ENCODE data around the gene RPL22.
A peak's percentile ranks its signal among the peaks of the same experiment; 100 is the strongest.
"Not testable (repeated sequence)": the region's sequence is repeated elsewhere in the genome, so short reads cannot be mapped to it uniquely, and the experiment has no call there.

The RPL22 gene

DNA sequence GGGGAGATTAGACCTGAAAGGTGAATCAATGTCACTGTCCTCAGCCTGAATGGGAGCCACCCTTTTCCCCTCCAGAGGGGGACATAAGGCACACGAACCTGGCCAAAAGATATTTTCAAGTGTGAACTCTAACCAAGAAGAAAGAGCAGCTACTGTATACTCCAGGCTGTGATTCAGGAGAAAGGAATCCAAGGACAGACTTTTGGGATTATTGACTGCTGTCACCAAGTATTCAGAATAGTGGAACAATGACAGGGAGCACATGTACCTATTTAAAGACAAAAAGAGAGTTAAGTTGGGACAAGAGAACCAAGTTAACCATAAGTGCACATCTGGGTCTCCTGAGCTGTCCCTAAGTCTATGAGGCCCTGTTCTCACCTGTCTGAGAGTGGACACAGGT lies 34.0 kb upstream of the RPL22 start:
- no peak for DNase-seq (ENCODE audit: low read depth in 2 of 2)

DNA sequence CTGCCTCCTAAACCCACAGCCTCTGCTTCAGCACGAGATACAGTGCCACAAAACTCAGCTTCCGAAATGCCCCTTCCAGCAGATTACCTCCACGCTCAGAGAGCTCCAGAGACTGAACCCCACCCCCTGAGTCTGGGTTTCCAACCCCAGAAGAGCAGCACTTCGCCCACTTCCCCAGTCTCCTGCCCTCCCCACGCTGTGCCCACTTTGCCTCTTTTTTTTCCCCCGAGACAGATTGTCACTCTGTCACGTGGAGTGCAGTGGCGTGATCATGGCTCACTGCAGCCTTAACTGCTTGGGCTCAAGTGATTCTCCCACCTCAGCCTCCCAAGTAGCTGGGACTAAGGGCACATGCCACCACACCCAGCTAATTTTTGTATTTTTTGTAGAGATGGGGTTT lies 26.3 kb upstream of the RPL22 start:
- DNase-seq (ENCODE audit: low read depth in 2 of 2): no peak

DNA sequence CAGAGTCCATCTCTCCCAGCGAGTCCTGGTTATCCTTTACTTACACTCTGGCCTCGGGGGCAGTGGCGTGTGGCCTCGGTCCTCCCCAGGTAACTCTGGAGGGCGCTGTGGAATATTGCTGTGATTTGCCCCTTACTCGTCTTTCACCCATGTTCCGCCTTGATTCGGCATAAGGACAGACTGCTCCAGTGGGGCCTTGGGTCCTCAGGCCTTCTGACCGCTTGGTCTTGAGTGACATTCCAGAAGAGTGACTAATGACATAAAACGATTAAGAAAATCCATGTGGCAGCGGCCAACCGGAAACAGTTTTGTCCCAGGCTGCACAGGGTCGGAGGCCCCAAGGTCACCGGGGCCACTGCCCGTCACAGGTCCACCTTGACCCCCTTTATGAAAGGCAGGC lies 25.3 kb upstream of the RPL22 start:
- no peak for DNase-seq (ENCODE audit: low read depth in 2 of 2)

DNA sequence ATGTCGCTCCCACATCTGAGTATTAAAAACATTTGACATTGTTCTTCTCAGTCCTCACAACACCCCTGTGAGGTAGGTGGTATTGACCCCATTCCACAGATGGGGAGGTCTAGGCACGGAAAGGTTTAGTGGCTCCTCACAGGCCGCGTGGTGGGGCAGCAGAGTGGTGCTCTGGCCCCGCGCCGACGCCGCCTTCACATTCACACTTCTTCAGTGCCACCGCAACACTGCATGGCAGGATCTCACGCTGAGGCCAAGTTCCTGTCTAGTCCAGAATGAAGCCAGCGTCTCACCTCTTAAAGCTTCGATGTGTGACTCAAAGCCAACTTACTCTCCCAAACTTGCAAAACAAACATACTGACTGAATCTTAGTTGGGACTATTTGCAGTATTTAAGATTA lies 24.2 kb upstream of the RPL22 start:
- DNase-seq (ENCODE audit: low read depth in 2 of 2): no peak

DNA sequence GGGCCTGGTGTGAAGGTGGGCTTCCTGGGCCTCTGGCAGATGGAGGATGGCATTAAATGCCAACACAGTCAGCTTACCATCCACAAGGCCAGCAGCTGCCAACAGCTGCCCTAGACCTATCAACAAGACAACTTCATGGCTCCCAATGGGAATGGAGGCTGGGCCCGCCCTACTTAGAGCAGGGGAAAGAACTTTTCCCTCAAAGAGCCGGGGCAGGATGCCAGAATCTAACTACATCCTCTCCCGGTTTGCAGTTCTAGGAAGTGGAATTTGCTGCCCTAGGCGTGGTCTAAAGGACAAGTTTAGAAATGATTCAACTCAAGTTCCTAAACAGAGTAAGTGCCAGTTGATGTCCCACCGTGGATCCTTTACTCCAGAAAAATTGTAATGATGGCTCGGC lies 23.2 kb upstream of the RPL22 start:
- DNase-seq (ENCODE audit: low read depth in 2 of 2): no peak

DNA sequence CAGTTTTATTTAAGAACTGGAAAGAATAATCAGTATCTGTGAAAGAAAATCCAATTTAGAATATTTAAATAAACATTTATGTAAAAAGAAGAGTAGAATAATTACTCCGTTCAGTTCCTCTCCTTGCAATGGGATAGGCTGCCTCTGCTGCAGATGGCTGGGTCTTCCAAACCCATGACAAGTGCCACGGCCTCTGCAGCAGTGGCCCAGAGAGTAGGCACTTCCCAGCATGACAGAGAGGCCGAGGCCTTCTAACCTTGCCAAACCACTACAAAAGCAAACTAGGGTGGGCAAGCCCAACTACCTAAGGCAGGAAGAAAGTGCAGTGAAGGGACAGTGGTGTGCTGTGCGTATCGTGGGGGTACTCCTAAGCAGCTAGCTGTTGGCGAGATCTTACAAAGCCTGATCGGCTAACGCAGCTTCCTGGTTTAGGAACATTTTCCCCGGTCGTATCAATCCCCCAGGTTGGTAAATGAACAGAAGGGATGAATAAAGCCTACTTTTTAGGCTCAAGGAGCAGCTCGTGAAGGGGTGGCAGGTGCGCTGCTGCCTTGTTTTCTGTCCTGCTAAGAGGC lies 21.9 kb upstream of the RPL22 start:
- DNase-seq (ENCODE audit: low read depth in 2 of 2): no peak

DNA sequence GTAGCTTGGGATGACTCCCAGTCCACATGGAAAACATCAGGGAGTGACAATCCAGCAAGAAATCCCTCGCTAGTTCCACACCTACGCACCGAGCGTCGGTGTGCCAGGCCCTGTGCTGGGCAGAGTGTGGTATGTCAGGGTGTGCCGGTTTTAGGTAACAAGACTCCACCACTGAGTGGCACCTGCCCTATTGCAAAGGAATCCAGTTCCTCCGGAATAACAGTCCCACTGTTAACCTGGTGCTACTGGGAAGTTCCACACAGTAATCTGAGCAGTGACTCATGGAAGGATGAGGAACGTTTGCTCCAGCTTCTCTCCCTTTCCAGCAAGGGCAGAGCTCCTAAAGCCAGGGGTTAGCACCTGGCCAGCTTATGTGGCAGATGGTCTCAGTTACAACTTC lies 20.8 kb upstream of the RPL22 start:
- DNase-seq (ENCODE audit: low read depth in 2 of 2): no peak

DNA sequence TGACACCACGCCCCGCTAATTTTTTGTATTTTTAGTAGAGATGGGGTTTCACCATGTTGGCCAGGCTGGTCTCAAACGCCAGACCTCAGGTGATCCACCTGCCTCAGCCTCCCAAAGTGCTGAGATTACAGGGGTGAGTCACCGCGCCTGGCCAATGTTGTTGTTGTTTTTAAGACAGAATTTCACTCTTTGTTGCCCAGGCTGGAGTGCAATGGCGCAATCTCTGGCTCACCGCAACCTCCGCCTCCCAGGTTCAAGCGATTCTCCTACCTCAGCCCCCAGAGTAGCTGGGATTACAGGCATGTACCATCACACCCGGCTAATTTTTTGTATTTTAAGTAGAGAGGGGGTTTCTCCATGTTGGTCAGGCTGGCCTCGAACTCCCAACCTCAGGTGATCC lies 20.2 kb upstream of the RPL22 start:
- not testable (repeated sequence) for DNase-seq (ENCODE audit: low read depth in 2 of 2)

DNA sequence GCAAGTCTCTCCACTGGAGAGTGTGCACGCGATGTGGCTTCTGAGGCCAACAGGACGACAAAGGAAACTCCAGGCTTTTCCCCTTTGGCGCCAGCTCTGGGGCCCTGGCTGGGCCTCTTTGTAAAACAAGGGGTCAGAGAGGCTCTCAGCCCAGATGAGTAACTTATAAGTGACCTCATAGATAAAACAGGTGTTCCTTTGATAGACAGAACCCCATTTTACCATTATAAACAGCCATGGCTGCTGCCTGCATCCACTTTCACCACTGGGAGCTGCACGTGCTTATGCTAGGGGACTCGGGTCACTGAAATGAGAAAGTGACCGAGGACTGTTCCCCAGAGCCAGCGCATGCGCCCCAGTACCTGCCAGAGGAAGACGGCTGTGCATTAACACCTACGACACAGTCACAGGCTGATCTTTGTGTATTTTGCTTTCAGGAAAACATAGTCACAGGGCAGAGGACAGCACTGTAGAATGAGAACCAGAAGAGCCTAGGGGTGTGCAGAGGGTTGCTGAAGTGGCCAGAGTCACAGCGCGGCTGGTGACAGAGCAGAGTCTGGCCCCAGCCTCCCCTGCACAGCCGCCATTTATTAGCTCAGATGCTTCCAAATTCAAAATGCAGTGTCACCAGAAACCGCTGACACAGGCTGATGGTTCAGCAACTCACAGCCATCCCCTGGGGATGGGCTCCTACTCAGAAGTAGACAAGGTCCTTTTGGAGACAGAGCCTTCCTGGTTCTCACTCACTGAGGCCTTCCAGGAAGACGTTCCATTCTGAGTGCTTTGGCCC lies 19.2 kb upstream of the RPL22 start:
- no peak for DNase-seq (ENCODE audit: low read depth in 2 of 2)

DNA sequence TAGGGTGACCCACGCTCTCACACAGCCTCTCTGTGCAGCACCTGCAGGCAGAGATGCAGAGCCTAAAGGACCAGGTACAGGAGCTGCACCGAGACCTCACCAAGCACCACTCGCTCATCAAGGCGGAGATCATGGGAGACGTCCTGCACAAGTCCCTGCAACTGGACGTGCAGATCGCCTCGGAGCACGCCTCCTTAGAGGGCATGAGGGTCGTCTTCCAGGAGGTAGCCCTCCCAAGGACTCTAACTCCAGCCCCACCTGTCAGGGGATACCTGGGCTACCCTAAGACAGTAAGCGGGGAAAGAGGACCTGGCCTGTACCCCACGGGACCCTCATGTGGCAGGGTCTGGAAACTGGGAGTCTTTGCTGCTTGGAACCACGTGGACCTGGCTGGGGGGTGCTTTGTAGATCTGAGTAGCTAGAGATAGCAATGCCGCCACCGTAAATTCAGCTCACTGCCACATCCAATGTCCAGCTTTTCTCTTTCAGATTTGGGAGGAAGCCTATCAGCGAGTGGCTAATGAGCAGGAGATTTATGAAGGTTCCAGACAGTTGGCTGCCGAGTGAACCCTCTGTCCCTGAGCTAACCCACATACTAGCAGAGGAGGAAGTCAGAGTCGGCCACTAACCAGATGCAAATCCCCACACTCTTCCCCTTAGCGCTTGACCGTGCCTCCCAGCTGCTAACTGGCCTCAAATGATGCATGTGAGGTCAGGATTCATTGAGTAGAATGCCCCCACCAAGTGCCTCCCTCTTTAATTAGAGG lies 13.0 kb upstream of the RPL22 start:
- DNase-seq (ENCODE audit: low read depth in 2 of 2): no peak

DNA sequence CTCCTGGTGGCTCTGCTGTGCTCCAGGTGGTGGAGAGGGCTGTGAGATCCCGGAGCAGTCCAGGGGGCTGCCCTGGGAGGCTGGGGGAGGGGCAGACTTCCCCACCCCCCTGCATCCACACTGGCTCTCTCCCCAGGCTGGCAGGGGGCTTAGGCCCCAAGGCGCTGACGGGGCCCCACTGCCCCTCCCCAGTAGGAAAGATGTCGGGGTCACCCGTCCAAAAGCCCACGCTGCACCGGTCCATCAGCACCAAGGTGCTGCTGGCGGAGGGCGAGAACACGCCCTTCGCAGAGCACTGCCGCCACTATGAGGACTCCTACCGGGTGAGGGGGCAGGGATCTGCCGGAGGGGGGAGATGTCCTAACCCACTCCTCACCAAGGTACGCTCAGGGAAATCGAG lies 12.3 kb upstream of the RPL22 start:
- DNase-seq (ENCODE audit: low read depth in 2 of 2): no peak

DNA sequence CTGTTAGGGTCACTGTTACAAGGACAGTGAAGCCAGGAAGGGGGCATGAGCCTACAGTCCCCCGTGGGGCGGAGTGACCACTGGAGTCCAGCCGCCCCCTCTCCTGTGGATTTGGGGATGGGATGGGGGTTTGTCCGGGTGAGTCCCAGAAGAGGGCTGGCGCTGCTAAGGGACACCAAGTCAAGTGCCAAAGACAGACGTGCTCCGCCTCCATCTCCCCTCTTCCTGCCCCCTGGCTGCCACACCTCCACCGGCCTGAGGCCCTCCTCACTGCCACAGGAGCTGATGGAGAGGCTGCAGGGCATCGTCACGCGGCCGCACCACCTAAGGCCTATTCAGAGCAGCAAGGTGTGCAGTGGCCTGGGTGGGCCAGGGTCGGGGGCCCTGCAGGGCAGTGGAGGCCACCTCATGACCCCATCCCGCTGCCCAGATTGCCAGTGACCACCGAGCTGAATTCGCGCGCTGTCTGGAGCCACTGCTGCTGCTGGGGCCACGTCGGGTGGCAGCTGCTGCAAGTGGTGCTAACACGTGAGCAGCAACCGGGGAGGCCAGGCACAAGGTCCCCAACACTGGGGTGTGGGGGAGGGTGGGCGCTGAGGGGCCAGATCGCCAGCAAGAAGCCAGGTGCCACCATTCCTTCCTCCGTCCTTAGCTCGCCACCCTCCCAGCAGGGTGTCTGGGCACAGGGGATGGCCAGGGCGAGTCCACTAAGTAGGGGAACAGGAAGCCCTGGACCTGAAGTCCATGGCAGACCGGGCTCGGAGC lies 11.4 kb upstream of the RPL22 start:
- no peak for DNase-seq (ENCODE audit: low read depth in 2 of 2)

DNA sequence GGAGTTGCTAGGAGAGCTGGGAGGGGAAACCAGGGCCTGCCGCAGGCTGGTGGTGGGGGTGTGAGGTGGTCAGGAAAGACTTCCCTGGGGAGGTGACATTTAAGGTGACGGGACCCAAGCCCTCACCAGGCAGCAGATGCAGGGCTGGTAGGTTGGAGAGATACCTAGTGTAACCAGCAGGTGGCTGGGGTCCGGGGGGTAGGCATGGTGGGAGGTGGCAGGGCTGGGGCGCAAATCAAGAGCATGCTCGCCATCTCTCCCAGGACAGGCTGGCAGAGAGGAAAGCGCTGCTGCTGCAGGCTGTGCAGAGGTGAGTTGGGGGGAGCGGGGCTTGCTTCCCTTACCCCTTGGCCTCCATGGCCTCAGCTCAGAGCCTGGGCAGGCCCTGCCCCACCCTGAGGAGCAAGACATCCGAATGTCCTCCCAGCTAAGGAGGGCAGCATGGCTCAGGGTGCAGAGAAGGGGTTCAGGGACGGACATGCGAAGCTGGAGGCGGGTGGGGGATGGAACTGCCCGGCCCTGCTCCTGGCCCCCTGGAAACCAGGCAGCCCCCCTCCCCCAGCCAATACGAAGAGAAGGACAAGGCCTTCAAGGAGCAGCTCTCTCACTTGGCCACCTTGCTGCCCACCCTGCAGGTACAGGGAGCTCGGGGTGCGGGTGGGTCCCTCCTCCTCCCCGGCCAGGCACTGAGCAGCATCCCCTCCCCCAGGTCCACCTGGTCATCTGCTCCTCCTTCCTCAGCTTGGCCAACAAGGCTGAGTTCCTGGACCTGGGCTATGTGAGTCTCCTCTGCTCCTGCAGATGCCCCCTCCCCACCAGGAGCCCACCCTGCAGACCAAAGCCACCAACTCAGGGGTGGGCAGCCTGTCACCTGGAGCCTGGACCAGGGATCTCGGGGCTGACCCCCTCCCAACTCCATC lies 10.5 kb upstream of the RPL22 start:
- no peak for DNase-seq (ENCODE audit: low read depth in 2 of 2)

DNA sequence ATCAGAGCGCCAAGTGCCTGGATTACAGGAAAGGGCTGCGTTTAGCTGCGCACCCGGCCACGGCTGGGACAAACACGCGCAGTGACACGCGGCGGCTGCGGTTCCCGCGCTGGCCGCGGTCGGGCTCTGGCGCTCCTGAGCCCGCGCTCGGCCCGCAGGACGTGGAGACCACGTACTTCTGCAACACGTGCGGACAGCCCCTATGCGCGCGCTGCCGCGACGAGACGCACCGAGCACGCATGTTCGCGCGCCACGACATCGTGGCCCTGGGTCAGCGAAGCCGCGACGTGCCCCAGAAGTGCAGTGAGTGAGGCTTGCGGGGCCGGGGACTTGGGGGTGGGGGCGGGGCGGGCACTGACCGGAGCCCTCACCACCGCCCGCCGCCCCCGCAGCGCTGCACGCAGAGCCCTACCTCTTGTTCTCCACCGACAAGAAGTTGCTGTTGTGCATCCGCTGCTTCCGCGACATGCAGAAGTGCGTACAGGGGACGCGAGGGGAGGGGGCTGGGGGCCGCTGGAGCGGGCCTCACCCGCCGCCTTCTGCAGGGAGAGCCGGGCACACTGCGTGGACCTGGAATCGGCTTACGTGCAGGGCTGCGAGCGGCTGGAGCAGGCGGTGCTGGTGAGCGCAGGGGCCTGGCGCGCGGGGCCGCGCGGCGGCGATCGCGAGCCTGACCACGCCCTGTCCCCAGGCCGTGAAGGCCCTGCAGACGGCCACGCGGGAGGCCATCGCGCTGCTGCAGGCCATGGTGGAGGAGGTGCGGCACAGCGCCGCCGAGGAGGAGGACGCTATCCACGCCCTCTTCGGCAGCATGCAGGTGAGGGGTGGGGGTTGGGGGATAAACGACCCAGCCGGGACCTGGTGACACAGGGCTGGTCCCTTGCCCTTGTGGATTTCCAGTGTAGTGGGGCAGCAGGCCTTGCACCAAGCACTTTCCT lies 9.6 kb upstream of the RPL22 start:
- no peak for DNase-seq (ENCODE audit: low read depth in 2 of 2)

DNA sequence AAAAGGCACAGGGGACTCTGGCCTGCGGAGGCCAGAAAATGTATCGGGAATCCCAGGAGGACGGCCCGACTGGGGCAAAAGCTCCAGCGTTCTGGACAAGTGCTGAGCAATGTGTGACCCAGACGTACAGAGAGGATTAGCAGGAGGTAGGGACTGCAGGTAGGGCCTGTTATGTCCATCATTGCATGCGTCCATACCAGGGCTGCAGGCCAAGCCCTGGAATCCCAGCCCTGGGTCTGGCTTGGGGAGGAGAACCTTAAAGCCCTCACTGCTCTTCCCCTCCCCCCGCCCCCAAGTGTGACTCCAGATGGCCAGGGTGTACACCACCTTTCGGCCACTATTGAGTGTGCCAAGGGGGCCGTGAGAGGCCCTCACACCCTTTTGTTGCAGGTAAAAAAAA lies 8.5 kb upstream of the RPL22 start:
- DNase-seq (ENCODE audit: low read depth in 2 of 2): no peak

DNA sequence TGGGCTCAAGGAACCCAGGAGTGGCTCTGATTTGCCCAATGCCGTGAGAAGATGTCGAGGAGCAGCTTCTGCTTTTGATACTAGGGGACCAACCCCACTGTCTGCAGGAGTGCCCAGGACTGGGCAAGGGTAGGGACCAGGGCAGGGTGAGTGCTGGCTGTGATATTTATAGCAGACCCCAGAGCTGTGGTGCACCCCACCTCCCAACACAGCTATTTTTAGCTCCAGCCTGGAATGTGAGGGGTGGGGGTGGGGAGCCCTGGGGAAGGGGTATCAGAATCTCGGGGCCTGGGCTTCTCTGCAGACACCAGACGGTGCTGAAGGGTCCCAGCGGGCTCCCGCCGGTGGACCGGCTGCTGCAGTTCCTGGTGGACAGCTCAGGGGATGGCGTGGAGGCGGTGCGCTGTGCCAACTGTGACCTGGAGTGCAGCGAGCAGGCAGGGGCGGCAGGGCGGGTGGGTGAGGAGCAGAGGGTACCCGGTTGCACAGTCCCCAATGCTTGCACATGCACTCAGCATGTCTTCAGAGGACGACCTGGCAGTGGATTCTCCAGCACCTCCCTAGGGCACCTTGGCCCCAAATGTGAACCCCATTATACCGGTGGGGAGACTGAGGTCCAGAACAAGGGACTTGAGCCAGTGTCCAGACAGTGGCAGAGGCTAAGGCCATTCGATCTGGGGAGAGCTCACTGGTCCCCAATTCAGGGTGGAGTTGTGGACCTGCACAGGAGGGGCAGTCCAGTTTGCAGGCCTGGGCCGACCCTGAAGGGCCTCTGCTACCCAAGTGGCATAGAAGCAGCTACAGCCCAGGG lies 7.9 kb upstream of the RPL22 start:
- no peak for DNase-seq (ENCODE audit: low read depth in 2 of 2)

DNA sequence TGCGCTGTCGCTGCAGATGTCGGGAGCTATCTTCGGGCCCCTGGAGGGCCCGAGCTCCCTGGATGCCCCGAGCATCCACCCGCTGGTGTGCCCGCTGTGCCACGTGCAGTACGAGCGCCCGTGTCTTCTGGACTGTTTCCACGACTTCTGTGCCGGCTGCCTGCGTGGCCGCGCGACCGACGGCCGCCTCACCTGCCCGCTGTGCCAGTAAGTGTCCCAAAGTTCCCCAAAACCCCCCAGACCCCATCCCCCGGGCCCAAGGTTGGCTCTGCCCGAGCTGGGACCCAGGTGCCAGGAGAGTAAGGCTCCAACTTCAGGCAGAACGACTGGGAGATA lies 7.1 kb upstream of the RPL22 start:
- DNase-seq (ENCODE audit: low read depth in 2 of 2): no peak

DNA sequence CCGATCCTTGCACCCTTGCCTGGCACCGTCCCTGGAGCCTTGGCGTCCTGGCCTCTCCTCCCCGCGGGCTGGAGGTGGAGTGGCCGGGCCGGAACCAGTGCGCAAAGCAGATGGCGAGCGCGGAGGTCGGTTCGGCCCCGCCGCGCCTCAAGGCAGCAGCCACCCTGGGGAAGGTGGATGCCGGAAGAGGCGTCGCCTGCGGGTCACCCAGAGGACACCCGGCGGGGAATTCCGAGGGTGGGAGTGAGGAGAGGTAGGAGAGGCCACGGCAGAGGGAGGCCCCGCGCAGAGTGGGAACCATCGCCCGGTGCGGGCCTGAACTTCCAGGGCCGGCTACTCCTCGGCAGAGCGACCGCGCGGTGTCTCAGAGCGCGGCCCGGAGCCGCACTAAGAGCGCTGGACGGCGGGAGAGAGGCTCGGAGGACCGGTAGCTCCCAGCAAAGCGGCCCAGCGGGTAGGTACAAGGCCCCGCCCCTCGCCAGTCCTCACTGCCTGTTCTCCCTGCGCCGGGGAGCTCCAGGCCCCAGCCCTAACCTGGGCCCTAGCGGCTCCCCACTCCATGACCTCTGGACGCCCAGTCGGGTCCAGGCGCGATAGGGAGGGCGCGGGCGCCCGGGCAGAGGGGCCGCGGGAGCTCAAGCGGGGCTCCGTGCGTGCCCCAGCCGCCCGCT lies 6.6 kb upstream of the RPL22 start, which contains the start of gene RNF207:
Gene RNF207 (plus strand): TSS at position 271 of the 671 bp plus-strand sequence. CDS start 417 bp downstream, outside the sequence.
- peak; percentile 52 to 64 for DNase-seq (ENCODE audit: low read depth in 2 of 2)

DNA sequence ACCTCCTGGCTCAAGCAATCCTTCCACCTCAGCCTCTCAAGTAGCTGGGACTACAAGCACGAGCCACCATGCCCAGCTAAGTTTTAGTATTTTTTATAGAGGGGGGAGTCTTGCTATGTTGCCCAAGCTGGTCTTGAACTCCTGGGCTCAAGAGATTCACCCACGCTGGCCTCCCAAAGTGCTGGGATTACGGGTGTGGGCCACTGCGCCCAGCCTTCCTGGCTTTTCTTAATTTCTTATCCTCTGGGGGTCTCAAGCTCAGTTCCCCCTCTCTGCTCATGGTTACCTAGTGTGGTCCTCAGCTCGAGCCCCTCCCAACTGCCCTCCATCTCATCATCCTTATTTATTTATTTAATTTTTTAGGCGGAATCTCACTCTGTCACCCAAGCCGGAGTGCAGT lies 2.9 kb upstream of the RPL22 start:
- no peak for DNase-seq (ENCODE audit: low read depth in 2 of 2)
